Measurements from ENCODE around the gene OR10H4. TPM values are rescaled to one million over a fixed set of nuclear protein-coding genes. Genes with fewer than 3 reads are reported as not detected.
"Not testable (repeated sequence)": the region's sequence is repeated elsewhere in the genome, so short reads cannot be mapped to it uniquely, and the experiment has no call there.

Gene OR10H4
- total and polyA plus RNA-seq, 2 of the 4 experiments (the other 2 are of a cell fraction), result not detected

DNA sequence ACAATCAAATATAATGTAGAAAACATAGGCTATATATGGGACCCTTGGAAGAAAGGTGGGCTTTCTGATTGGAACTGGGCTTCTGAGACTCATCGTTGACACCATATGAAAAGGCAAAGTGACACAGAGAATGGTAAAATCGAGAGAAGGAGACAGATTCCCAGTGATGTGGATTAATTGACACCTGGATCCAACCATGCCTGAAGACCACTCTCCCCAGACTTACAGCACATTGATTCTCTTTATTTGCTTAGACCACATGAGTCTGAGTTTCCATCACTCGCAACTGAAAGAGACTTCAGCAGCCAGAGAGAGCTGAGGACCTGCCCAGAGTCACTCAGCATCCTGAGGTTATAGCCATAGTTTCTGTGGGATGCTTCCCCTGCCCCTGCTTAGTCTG lies 20.5 kb upstream of the OR10H4 start:
- no TSS peak for BruUV-seq (replicated peaks)
- ChIA-PET CTCF (no interaction called here), POLR2A (ENCODE audit: unreplicated experiment) (no interaction called here)
- H3K9me1 ChIP-seq (ENCODE audit: insufficient read depth, low read length), result no peaks in the 10 kb centered on the region
- H2BK20ac ChIP-seq (ENCODE audit: low read depth, low read length), result no peak overlapping the region
- no peak overlapping the region for H2AK9ac ChIP-seq (replicated peaks; ENCODE audit: low read depth, low read length, poor library complexity)
- H4K91ac ChIP-seq (ENCODE audit: insufficient read depth, low read depth, low read length), result no peak overlapping the region
- no peak overlapping the region for H3K4me2 ChIP-seq (ENCODE audit: low read depth, low read length)
- in situ Hi-C loops (cut with MboI; ENCODE audit: low sequenced_read_pairs), result no loop called here
- no peak overlapping the region for H3K27ac ChIP-seq (ENCODE audit: insufficient read depth, low read length)
- H2AK5ac ChIP-seq (ENCODE audit: low read depth, low read length), result no peak overlapping the region
- H3K23ac ChIP-seq (ENCODE audit: low read depth, low read length), result no peak overlapping the region
- ATAC-seq (ENCODE audit: low read depth), result no peak
- no peak overlapping the region for H3K9ac ChIP-seq (ENCODE audit: low read depth, low read length)
- H3K4me1 ChIP-seq (ENCODE audit: control insufficient read depth, insufficient read depth, low read length), result no peaks in the 10 kb centered on the region
- no peak overlapping the region for H3K18ac ChIP-seq (ENCODE audit: low read depth, low read length)
- H3K14ac ChIP-seq (replicated peaks; ENCODE audit: low read depth, low read length), result no peak overlapping the region
- H3K4ac ChIP-seq (ENCODE audit: low read depth, low read length), result no peak overlapping the region
- H3K27me3 ChIP-seq (ENCODE audit: control insufficient read depth, insufficient read depth, low read length), result no peaks in the 10 kb centered on the region
- dilution Hi-C loops (cut with HindIII; ENCODE audit: low sequenced_read_pairs, unreplicated experiment), result no loop called here
- H2AFZ ChIP-seq (replicated peaks; ENCODE audit: low read length, poor library complexity), result no peak overlapping the region
- WGBS, 2 experiments (ENCODE audit: extremely low coverage in 2 of 2, insufficient read length in 1 of 2), result no CpG with 5 or more reads among the region's 3 CpGs
- no peak overlapping the region for H4K8ac ChIP-seq (ENCODE audit: low read depth in 2 of 2, low read length in 2 of 2)
- H3K9me3 ChIP-seq (ENCODE audit: control insufficient read depth, insufficient read depth, low read length), result peaks cover 22% of the 10 kb centered on the region
- no peak overlapping the region for H3K56ac ChIP-seq (ENCODE audit: extremely low read depth, insufficient read depth, low read length)
- H2BK120ac ChIP-seq (ENCODE audit: low read depth, low read length), result no peak overlapping the region
- DNase-seq, result no peak
- H2BK15ac ChIP-seq (ENCODE audit: low read depth, low read length), result no peak overlapping the region
- TF ChIP-seq BHLHE40 (IDR thresholded peaks at IDR 0.05; ENCODE audit: low read depth, low read length) (no peak), SMC3 (IDR thresholded peaks at IDR 0.05; ENCODE audit: low read depth, low read length) (no peak), MAFK (IDR thresholded peaks at IDR 0.05; ENCODE audit: low read depth, low read length) (no peak), MXI1 (IDR thresholded peaks at IDR 0.05; ENCODE audit: borderline replicate concordance, low read depth, low read length) (no peak), RAD21 (IDR thresholded peaks at IDR 0.05; ENCODE audit: low read length) (no peak), FOS (IDR thresholded peaks at IDR 0.05; ENCODE audit: low read depth, low read length) (no peak), CEBPB (IDR thresholded peaks at IDR 0.05; ENCODE audit: low read depth, low read length) (no peak)
- no peaks in the 10 kb centered on the region for H4K20me1 ChIP-seq (ENCODE audit: insufficient read depth, low read length)
- no peaks in the 10 kb centered on the region for H3K36me3 ChIP-seq (ENCODE audit: control insufficient read depth, insufficient read depth, low read length)
- H2BK5ac ChIP-seq (ENCODE audit: low read depth, low read length, poor library complexity, severe bottlenecking), result no peak overlapping the region
- intact Hi-C loops (cut with micrococcal nuclease), result no loop called here
- no peaks in the 10 kb centered on the region for H3K79me1 ChIP-seq (ENCODE audit: low read depth in 1 of 2, low read length in 2 of 2)
- no peak overlapping the region for H4K5ac ChIP-seq (ENCODE audit: low read depth, low read length)
- H3K4me3 ChIP-seq (ENCODE audit: insufficient read depth, low read depth, low read length), result no peak overlapping the region

GRCh38 chr19:15933761-15934331 lies 15.0 kb upstream of the OR10H4 start:
- H3K4ac ChIP-seq (ENCODE audit: low read depth, low read length); H3K4me3 ChIP-seq (ENCODE audit: insufficient read depth, low read depth, low read length); H2BK20ac ChIP-seq (ENCODE audit: low read depth, low read length); H3K23ac ChIP-seq (ENCODE audit: low read depth, low read length); H2BK120ac ChIP-seq (ENCODE audit: low read depth, low read length); H2AFZ ChIP-seq (replicated peaks; ENCODE audit: low read length, poor library complexity); H3K4me1 ChIP-seq (ENCODE audit: control insufficient read depth, insufficient read depth, low read length); H2BK5ac ChIP-seq (ENCODE audit: low read depth, low read length, poor library complexity, severe bottlenecking); H3K9me1 ChIP-seq (ENCODE audit: insufficient read depth, low read length); H4K8ac ChIP-seq (ENCODE audit: low read depth in 2 of 2, low read length in 2 of 2); in situ Hi-C loops (cut with MboI; ENCODE audit: low sequenced_read_pairs); H3K56ac ChIP-seq (ENCODE audit: extremely low read depth, insufficient read depth, low read length); H2AK5ac ChIP-seq (ENCODE audit: low read depth, low read length); H3K27ac ChIP-seq (ENCODE audit: insufficient read depth, low read length); POLR2A ChIA-PET (ENCODE audit: unreplicated experiment); H3K9me3 ChIP-seq (ENCODE audit: control insufficient read depth, insufficient read depth, low read length); H4K91ac ChIP-seq (ENCODE audit: insufficient read depth, low read depth, low read length); H3K27me3 ChIP-seq (ENCODE audit: control insufficient read depth, insufficient read depth, low read length); H2AK9ac ChIP-seq (replicated peaks; ENCODE audit: low read depth, low read length, poor library complexity); BruUV-seq (replicated peaks); H3K14ac ChIP-seq (replicated peaks; ENCODE audit: low read depth, low read length); DNase-seq; H3K18ac ChIP-seq (ENCODE audit: low read depth, low read length); intact Hi-C loops (cut with micrococcal nuclease); H3K4me2 ChIP-seq (ENCODE audit: low read depth, low read length); H4K5ac ChIP-seq (ENCODE audit: low read depth, low read length); H3K9ac ChIP-seq (ENCODE audit: low read depth, low read length); CTCF ChIA-PET; H3K79me1 ChIP-seq (ENCODE audit: low read depth in 1 of 2, low read length in 2 of 2); H3K36me3 ChIP-seq (ENCODE audit: control insufficient read depth, insufficient read depth, low read length); dilution Hi-C loops (cut with HindIII; ENCODE audit: low sequenced_read_pairs, unreplicated experiment); H2BK15ac ChIP-seq (ENCODE audit: low read depth, low read length); ATAC-seq (ENCODE audit: low read depth); H4K20me1 ChIP-seq (ENCODE audit: insufficient read depth, low read length): not testable (repeated sequence)
- WGBS, 2 experiments (ENCODE audit: extremely low coverage in 2 of 2, insufficient read length in 1 of 2), result 20% methylated on average over 8 of the region's 12 CpGs; no CpG with 5 or more reads in 1 of the 2 experiments
